Stomach (tissue), 4 donors: ENCODE measurements around the gene TBPL1.

Source experiments
- POLR2A ChIP-seq, 4 donors: fragments of 450-650 bp; IDR thresholded peaks; one replicate each; pipeline ENCODE4 v1.6.1; 2016; ENCODE audit warnings: antibody characterized with exemption in 4 of 4, control low read depth in 2 of 4, mild to moderate bottlenecking in 1 of 4, moderate library complexity in 1 of 4
- TF ChIP-seq, protein P1 (sequence below), 7 experiments: fragments of 450-650 bp in 4 of 7; fragments of 200-600 bp in 3 of 7; sonication (generic) in 3 of 7; IDR thresholded peaks; one replicate each; pipeline ENCODE4 v1.5.1; 2016 to 2019; ENCODE audit warnings: antibody characterized with exemption in 7 of 7, control low read depth in 2 of 7, mild to moderate bottlenecking in 1 of 7

DNA sequence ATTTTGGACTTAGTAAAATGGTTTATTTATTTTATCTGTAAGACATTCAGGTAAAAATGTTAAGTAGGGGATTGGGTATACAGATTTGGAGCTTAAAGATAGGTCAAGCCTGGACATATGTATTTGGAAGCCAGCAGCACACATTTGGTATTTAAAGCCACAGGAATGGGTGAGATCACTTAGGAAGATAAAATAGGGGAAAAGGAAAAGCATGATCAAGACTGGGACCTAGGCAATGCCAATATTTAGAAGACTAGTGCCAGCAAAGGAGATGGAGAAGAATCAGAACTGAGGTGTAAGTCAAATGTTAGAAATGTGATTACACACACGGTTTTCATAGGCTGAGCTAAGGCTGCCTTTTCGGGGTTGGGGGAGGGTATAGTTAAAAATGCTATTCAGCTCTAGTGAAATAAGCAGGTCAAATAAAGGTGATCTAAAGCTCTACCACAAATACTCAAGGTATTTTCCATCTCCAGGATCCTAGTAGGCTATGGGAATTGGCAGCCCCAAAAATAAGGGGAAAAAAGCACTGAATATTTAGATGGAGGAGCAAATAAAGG is 78.8 kb downstream of the TBPL1 start:
- TF ChIP-seq, protein P1, sequence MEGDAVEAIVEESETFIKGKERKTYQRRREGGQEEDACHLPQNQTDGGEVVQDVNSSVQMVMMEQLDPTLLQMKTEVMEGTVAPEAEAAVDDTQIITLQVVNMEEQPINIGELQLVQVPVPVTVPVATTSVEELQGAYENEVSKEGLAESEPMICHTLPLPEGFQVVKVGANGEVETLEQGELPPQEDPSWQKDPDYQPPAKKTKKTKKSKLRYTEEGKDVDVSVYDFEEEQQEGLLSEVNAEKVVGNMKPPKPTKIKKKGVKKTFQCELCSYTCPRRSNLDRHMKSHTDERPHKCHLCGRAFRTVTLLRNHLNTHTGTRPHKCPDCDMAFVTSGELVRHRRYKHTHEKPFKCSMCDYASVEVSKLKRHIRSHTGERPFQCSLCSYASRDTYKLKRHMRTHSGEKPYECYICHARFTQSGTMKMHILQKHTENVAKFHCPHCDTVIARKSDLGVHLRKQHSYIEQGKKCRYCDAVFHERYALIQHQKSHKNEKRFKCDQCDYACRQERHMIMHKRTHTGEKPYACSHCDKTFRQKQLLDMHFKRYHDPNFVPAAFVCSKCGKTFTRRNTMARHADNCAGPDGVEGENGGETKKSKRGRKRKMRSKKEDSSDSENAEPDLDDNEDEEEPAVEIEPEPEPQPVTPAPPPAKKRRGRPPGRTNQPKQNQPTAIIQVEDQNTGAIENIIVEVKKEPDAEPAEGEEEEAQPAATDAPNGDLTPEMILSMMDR (IDR thresholded peaks at IDR 0.05): no peak
- no peak for TF ChIP-seq POLR2A (IDR thresholded peaks at IDR 0.05)
